ENCODE results near the gene DVL3. TPM values are rescaled to one million over a fixed set of nuclear protein-coding genes. Genes with fewer than 3 reads are reported as not detected.
"Not testable (repeated sequence)": the region's sequence is repeated elsewhere in the genome, so short reads cannot be mapped to it uniquely, and the experiment has no call there.

Gene DVL3
- polyA plus RNA-seq (ENCODE audit: insufficient read length in 3 of 3): 10 to 100 TPM; 59.8 to 69.3 (median 61.2) TPM

DNA sequence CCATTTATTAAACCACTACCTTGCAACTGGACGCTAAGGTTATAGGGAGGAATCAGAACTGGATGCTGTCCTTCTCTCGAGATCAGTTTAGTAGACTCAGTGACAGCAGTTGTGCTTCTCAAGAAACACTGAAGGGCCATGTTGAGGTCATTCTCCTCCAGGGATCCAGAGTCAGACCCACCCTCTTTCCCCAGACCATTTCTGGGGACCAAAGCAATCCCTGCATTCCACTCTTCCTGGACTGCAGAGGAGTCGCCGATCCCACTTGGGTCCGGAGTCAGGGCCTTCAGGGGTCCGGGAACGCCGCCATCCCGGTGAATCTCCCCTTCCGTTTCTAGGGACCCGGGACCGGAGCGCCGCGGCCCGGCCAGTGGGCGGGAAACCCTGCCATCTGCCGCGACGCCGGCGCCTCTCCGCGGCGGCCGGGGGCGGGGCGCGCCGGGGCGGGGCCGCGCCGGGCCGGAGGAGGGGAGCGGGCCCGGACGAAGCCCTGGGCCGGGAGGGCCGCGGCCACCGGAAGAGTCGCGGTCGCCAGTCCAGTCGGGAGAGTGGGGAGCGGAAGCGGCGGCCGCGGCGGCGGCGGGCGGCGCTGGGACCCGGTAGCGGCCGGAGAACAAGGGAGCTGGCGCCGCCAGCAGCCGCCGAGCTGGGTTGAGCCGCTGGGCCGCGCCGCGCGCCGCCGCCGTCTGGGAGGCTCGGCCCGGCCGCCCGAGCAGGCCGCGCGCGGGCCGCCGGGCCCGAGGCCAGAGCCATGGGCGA, at the start of gene DVL3:
Gene DVL3, plus strand, starts transcription at position 493 of the 759 bp plus-strand sequence. Its CDS starts 259 bp downstream, at position 752.
- peak in 1 of 3 donors; percentile 37 for DNase-seq (ENCODE audit: low read depth in 3 of 3, low spot score in 2 of 3)

GRCh38 chr3:184110316-184110725, 44.9 kb upstream of the DVL3 start:
- DNase-seq (ENCODE audit: low read depth in 3 of 3, low spot score in 2 of 3): no peak

GRCh38 chr3:184116017-184116416, 39.2 kb upstream of the DVL3 start:
- DNase-seq (ENCODE audit: low read depth in 3 of 3, low spot score in 2 of 3): no peak

- no peak for DNase-seq (ENCODE audit: low read depth in 3 of 3, low spot score in 2 of 3)
Observed at GRCh38 chr3:184117636-184118035, 37.5 kb upstream of the DVL3 start.

- DNase-seq (ENCODE audit: low read depth in 3 of 3, low spot score in 2 of 3): not testable (repeated sequence)
Observed at GRCh38 chr3:184121031-184121430, 34.1 kb upstream of the DVL3 start.

DNA sequence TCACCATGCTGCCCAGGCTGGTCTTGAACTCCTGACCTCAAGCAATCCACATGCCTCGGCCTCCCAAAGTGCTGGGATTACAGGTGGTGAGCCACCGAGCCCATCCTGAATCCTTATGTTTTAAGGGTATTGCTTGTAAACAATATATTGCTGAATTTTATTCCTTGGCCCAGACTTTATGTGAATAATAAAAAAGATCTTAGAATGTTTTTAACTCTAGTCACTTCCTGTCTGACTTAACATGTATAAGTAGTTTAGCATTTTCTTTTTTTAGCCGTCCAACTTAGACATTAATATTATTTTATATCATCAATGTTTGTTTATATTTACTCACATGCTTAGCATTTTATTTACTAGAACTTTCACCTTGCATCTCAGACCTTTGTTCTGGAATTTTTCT, 29.2 kb upstream of the DVL3 start:
- DNase-seq (ENCODE audit: low read depth in 3 of 3, low spot score in 2 of 3): no peak

DNA sequence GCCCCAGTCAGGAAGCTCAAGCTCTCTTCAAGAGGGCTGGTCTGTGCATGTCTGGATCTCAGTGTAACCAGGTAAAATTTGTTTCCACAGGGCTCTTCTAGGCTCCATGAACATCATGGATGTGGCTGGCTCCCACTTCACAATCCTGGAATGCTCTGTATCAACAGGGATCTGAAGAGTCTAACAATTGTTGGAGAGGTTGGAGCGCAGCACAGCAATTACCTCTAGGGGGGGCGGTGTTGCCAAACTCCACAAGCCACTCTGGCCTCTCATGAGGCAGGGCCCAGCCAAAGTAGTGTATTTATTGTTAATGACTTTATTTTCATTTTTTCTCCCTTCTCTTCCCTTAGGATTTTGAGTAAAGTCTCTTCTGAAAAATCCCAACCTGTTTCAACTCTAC, 26.2 kb upstream of the DVL3 start:
- no peak for DNase-seq (ENCODE audit: low read depth in 3 of 3, low spot score in 2 of 3)

- DNase-seq (ENCODE audit: low read depth in 3 of 3, low spot score in 2 of 3): no peak
Observed at GRCh38 chr3:184132945-184133344, 22.2 kb upstream of the DVL3 start.

DNA sequence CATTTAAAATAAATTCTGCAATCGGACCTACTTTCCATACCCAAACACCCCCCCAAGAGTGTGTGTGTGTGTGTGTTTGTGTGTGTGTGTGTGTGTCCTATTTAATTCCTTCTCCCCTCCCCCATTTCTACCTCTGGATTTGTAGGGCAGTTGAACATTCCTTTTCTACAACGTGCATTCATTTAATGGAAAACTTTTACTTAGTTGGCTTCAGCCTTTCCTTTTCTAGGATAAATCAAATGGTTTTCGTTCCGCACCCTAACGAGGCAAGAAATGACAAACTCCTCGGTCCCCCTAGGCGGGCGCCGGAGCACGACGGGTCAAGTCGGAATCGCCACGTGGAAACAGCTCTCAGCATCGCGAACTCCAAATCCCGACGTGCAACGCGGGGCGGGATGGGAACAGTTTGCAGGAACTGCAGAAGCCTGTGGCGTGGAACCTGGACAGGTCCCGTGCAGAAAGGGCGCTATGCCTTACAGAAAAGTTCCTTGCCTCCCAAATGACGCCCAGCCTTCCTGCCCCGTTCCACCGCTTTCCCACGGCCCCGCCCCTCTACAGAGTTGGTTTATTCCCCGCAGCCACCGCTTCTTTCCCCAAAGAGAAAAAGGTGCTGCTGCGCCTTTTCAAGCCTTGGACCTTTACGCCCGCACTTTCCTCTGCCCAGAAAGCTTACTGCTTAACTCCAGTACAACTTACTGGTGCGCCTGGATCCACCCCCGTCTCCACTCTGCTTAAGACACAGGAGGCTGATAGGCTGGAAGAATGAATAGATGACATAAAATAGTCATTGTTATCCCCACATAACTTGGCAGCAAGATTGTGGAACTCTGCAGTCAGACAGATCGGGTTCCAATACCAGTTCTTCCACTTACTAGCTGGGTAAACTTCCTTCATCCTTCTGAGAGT, 21.1 kb upstream of the DVL3 start:
- DNase-seq (ENCODE audit: low read depth in 3 of 3, low spot score in 2 of 3): peak in 1 of 3 donors; percentile 47

- peak in 1 of 3 donors; percentile 10 for DNase-seq (ENCODE audit: low read depth in 3 of 3, low spot score in 2 of 3)
Observed at GRCh38 chr3:184134746-184135148, 20.4 kb upstream of the DVL3 start.

- DNase-seq (ENCODE audit: low read depth in 3 of 3, low spot score in 2 of 3): peak; percentile 80 to 90 (median 89)
Observed at GRCh38 chr3:184135149-184135910, 19.8 kb upstream of the DVL3 start, which contains the start of gene EIF2B5. Gene EIF2B5 (plus strand): TSS chr3:184135358. CDS start chr3:184135386, 28 bp downstream.

GRCh38 chr3:184135911-184136260, 19.3 kb upstream of the DVL3 start:
- DNase-seq (ENCODE audit: low read depth in 3 of 3, low spot score in 2 of 3): no peak

DNA sequence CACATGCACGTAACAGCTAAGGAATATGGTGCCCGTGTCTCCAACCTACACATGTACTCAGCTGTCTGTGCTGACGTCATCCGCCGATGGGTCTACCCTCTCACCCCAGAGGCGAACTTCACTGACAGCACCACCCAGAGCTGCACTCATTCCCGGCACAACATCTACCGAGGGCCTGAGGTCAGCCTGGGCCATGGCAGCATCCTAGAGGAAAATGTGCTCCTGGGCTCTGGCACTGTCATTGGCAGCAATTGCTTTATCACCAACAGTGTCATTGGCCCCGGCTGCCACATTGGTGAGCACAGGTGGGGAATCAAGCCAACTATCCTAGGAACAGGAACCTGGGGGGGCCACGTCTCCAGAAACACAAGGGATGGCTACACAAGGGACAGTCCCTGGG, 14.7 kb upstream of the DVL3 start:
- DNase-seq (ENCODE audit: low read depth in 3 of 3, low spot score in 2 of 3): no peak

- no peak for DNase-seq (ENCODE audit: low read depth in 3 of 3, low spot score in 2 of 3)
Observed at GRCh38 chr3:184142199-184142598, 13.0 kb upstream of the DVL3 start.

DNA sequence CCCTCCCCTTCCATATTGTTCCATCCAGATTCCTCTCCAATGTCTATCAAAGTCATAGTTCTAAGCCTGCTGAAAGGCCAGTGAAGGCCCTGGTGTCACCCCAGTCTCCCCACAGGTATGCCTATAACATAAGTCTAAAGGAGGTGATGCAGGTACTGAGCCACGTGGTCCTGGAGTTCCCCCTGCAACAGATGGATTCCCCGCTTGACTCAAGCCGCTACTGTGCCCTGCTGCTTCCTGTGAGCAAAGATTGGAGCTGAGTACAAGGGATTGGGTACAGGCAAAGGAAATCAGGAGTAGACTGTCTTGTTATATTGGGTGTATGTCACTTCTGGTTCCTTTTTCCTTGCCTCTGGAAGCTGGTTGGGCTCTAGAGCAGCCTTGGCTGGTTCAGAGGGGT, 11.8 kb upstream of the DVL3 start:
- no peak for DNase-seq (ENCODE audit: low read depth in 3 of 3, low spot score in 2 of 3)

DNA sequence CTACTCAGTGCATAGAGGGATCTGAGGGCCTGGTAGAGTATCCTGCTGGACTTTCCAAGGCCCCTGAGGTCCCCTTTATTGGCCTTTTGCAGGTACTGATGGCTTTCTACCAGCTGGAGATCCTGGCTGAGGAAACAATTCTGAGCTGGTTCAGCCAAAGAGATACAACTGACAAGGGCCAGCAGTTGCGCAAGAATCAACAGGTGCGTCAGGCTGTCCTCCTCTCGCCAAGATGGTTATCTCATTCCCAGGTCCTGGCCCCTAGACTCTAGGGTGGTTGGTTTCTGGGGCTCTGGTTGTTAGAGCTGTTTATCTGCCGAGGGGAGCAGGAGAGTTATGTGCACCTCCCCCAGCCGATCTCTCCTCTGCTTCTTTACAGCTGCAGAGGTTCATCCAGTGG, 10.7 kb upstream of the DVL3 start:
- no peak for DNase-seq (ENCODE audit: low read depth in 3 of 3, low spot score in 2 of 3)

DNA sequence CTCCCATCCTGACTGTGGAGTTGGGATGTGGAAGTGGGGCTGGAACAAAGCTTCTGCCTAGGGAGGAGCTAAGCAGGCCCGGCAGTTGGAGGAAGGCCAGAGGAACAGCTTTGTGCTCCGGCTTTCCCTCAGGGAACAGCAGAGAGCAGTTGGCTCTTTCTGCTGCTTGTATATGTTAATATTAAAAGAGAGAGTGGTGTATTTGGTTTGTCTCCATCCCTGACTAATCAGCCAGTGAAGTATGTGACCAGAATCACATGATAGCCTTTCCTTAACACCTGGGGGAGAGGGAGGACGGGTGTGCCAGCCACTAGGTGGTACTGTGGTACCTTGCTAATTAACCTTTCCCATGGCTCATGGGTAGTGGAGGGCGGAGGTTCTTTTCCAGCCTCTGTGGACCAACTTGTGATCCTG, 10.1 kb upstream of the DVL3 start:
- DNase-seq (ENCODE audit: low read depth in 3 of 3, low spot score in 2 of 3): peak in 1 of 3 donors; percentile 36

DNA sequence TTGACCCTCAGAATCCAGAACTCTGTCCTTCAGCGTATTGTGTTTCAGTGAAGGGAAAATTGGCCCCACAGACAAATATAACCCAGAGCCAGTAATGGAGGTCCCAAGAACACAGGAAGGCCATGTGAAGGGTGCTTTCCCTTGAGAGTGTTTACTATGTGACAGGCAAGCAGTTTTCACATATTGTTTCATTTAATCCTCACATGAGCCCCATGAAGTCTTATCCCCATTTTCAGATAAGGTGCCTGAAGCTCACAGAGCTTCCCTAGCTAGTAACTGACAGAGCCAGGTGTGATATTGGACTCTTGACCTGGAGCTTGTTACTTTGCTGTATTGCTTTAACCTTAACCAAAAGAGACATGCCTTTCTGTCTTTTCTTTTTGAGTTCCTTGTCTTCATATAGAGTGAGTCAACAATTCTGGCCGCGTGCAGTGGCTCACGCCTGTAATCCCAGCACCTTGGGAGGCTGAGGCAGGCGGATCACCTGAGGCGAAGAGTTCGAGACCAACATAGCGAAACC, 9.4 kb upstream of the DVL3 start:
- DNase-seq (ENCODE audit: low read depth in 3 of 3, low spot score in 2 of 3): no peak

DNA sequence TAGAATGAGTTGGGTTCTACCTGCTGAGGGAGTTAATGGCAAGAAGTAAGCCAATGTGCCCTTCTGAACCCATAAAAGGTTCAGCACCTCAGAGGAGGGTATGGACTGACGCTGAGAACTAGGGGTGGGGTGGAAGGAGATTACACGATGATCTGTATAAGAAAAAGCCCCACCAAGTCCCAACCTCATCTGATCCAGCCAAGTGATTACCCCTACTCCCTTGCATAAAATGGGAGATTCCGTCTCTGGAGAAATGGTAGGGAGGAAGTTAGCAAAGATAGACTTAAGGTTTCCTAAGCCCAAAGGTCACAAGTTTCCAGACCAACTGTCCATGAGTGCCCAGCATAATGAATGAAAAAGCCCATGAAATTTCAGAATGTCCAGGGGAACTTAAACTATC, 7.1 kb upstream of the DVL3 start:
- no peak for DNase-seq (ENCODE audit: low read depth in 3 of 3, low spot score in 2 of 3)

GRCh38 chr3:184149123-184149522, 6.1 kb upstream of the DVL3 start:
- no peak for DNase-seq (ENCODE audit: low read depth in 3 of 3, low spot score in 2 of 3)

DNA sequence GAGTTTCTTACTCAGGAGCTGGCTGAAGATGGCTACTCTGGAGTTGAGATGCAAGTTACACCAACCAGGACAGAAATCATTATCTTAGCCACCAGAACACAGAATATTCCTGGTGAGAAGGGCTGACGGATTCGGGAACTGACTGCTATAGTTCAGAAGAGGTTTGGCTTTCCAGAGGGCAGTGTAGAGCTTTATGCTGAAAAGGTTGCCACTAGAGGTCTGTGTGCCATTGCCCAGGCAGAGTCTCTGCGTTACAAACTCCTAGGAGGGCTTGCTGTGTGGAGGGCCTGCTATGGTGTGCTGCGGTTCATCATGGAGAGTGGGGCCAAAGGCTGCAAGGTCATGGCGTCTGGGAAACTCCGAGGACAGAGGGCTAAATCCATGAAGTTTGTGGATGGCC, 5.4 kb upstream of the DVL3 start:
- DNase-seq (ENCODE audit: low read depth in 3 of 3, low spot score in 2 of 3): not testable (repeated sequence)

Measured in right renal cortex interstitium (tissue), 3 donors.